KOPT-K1 (cell line): ENCODE data around the gene IL18.
"Not testable (repeated sequence)": the region's sequence is repeated elsewhere in the genome, so short reads cannot be mapped to it uniquely, and the experiment has no call there.

Experiments
- H3K27ac ChIP-seq: fragments of 200-600 bp; sonication (generic); 2 replicates; pipeline ENCODE4 v1.5.1; 2016; ENCODE audit warnings: antibody characterized with exemption, mild to moderate bottlenecking, low read depth, low read length; ENCODE audit not compliant: poor library complexity, severe bottlenecking
- H3K36me3 ChIP-seq: fragments of 200-600 bp; sonication (generic); 2 replicates; pipeline ENCODE4 v1.5.1; 2017; ENCODE audit warnings: antibody characterized with exemption, mild to moderate bottlenecking, low read length, moderate library complexity; ENCODE audit not compliant: insufficient read depth
- H3K9me3 ChIP-seq: fragments of 200-600 bp; sonication (generic); 2 replicates; pipeline ENCODE4 v1.5.1; 2017; ENCODE audit warnings: antibody characterized with exemption, low read length, mild to moderate bottlenecking; ENCODE audit not compliant: insufficient read depth, poor library complexity, severe bottlenecking

IL18 gene

DNA sequence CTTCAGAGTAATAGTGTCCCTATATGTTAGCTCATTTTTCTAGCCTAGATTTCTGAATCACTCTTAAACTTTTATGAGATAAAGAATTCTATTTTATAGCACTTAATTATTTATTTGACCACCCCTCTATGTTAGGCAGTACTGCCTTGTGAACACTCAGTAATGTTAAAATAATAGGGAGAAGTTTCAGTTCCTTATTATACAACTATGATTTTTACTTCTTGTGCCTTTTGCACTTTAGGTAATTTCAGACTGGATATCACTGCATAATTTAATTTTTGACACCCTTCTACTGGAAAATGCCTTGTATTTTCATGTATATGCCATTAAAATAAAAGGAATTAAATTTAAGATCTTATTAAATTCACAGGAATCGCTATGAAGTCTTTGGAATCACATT, 14.5 kb upstream of the IL18 start:
- Histone ChIP-seq H3K36me3 (no peaks in the 10 kb centered on the region), H3K9me3 (no peaks in the 10 kb centered on the region), H3K27ac (no peak overlapping the region)

GRCh38 chr11:112177589-112177988, 13.7 kb upstream of the IL18 start:
- H3K36me3 ChIP-seq, result no peaks in the 10 kb centered on the region
- no peak overlapping the region for H3K27ac ChIP-seq
- H3K9me3 ChIP-seq, result no peaks in the 10 kb centered on the region

DNA sequence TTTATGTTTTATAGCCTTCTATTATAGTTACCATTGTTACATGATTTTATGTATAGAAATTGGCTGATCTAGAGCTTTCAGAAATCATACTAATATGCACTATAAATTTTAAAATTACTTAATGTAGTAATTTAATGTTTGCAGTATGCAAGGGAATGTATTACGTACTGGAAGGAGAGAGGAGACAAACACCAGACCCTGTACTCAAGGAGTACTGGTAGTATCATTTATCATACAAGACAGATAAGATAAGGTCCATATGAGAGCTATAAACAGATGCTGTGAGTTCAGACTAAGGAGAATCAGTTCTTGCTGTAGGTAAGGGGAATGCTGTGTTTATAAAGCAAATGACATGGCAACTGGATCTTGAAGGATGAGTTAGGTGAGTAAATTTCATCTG, 12.2 kb upstream of the IL18 start:
- no peaks in the 10 kb centered on the region for H3K36me3 ChIP-seq
- no peaks in the 10 kb centered on the region for H3K9me3 ChIP-seq
- H3K27ac ChIP-seq, result no peak overlapping the region

GRCh38 chr11:112175599-112175952, 11.7 kb upstream of the IL18 start:
- Histone ChIP-seq H3K9me3 (no peaks in the 10 kb centered on the region), H3K27ac (no peak overlapping the region), H3K36me3 (no peaks in the 10 kb centered on the region)

GRCh38 chr11:112174789-112175598, 11.1 kb upstream of the IL18 start, which contains the start of gene BCO2:
BCO2 (plus strand) TSS chr11:112175512; CDS start chr11:112175602, 90 bp downstream.
- Histone ChIP-seq H3K36me3 (no peaks in the 10 kb centered on the region), H3K27ac (no peak within 1 kb of the TSS), H3K9me3 (no peaks in the 10 kb centered on the region)

- H3K27ac ChIP-seq, result no peak overlapping the region
- H3K36me3 ChIP-seq, result no peaks in the 10 kb centered on the region
- no peaks in the 10 kb centered on the region for H3K9me3 ChIP-seq
Measured at GRCh38 chr11:112173152-112173551, 9.3 kb upstream of the IL18 start.

DNA sequence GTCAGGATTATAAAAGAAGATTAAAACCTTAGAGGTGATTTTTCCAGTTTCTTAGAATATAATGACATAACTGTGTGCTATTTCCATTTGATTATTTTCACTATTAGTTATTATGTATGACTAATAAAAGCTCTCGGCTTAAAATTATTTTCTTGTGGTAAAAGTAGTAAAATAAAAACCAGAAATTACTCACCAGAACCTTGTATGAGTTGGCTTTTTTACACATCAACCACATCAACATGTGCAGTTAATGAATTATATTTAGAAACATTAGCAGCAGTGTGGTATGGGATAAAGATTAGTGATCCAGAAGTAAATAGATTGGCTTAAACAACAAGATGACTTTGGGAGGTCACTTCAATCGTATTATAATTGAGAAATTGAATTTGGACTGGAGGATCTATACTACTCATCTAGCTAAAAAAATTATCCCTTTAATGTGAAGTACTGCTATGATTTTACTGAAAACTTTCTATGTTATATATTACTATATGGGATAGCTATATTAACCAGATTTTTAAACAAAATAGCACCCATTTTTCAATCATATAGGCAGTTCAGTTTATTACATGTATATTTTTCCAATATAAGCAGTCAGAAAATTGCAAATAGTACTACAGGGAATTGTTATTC, 8.6 kb upstream of the IL18 start:
- H3K36me3 ChIP-seq, result no peaks in the 10 kb centered on the region
- no peak overlapping the region for H3K27ac ChIP-seq
- no peaks in the 10 kb centered on the region for H3K9me3 ChIP-seq

GRCh38 chr11:112167145-112167544, 3.3 kb upstream of the IL18 start, which contains the start of gene TEX12:
TEX12 (plus strand) TSS chr11:112167372; CDS start chr11:112169269, 1,897 bp downstream.
- H3K9me3 ChIP-seq, result no peaks in the 10 kb centered on the region
- no peaks in the 10 kb centered on the region for H3K36me3 ChIP-seq
- H3K27ac ChIP-seq, result no peak within 1 kb of the TSS

DNA sequence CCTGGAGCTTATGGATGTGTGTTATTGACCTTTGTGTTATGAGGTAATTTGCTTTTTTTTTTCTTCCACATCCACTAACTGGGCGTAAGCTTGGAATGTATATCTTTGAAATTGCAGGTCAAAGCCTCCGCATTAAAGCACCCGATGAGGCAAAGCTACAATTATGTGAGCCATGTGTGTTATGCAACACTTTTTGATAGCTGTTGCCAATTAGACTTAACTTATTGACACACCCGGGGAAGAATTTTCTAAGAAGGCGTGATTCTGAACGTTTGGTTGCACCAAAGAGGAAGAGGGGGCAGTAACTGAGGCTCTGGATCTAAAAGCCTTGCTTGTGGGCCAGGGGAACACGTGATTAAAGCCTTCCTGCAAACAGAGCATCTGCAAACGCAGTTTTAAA, 2.7 kb upstream of the IL18 start:
- Histone ChIP-seq H3K36me3 (no peaks in the 10 kb centered on the region), H3K9me3 (no peaks in the 10 kb centered on the region), H3K27ac (no peak overlapping the region)

DNA sequence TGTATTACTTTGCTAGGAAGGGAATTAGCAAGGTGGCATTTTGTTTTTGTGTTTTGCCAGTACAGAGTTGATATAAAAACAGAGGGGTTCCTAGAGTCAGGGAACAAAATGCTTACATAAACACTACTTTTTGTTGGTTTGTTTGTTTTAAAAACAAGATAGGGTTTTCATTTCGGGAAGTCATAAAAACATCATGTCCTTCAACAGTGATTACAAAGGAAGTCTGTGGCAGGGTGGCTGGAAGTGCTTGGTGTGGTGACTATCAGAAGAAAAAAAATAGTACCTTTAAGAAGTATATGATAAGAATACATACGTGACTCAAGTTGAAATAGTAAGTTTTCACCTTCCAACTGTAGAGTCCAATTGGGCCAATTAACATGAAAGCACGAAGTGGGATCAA, 1.2 kb upstream of the IL18 start:
- no peaks in the 10 kb centered on the region for H3K36me3 ChIP-seq
- no peak overlapping the region for H3K27ac ChIP-seq
- no peaks in the 10 kb centered on the region for H3K9me3 ChIP-seq

DNA sequence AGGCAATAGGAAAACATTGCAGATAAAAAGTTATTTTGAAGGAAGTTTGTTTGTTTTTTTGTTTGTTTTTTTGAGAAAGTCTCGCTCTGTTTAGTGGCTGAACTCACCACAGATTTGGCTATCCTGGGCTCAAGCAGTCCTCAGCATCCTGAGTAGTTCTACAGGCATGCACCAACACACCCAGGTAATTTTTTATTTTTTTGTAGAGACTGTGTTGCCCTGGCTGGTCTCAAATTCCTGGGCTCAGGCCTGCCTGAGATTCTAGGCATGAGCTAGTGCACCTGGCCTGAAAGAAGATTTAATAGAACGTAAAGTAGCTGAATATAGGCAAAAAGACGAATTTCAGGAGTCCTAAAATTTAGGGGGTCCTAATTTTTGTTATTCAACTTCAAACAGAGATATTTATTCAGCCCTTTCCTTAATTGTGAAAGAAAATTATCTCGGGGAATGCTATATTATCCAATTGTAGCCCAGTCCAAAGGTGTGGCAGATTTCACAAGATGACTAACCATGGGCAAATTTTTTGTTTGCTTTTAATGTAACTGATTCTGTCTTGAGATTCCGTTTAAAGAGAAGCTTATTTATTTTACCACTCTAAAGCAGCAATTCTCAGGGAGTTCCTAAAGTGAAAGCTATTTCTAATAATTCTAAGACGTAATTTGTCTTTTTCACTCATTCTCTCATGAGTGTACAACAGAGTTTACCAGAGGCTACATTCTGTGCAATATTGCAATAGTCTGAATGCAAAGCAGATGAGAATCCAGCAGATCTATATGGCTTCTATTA, 940 bp downstream of the IL18 start:
- no peak overlapping the region for H3K27ac ChIP-seq
- no peaks in the 10 kb centered on the region for H3K9me3 ChIP-seq

DNA sequence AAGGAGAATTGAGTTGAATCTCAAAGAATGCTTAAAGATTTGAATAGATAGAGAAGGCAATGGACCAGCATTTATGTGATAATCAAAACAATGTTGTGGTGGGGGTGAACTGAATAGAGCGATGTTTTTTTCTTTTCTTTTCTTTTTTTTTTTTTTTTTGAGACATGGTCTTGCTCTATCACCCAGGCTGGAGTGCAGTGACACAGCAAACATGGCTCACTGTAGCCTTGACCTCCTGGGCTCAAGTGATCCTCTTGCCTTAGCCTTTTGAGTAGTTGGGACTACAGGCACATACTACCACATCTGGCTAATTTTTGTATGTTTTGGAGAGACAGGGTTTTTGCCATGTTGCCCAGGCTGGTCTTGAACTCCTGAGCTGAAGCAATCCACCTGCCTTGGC, 1.7 kb downstream of the IL18 start:
- H3K27ac ChIP-seq, H3K9me3 ChIP-seq, H3K36me3 ChIP-seq: not testable (repeated sequence)

More for the DNA sequence above, 940 bp downstream of the IL18 start:
- no peaks in the 10 kb centered on the region for H3K36me3 ChIP-seq

GRCh38 chr11:112161012-112161411, 2.9 kb downstream of the IL18 start:
- no peaks in the 10 kb centered on the region for H3K36me3 ChIP-seq
- H3K9me3 ChIP-seq, result no peaks in the 10 kb centered on the region
- no peak overlapping the region for H3K27ac ChIP-seq

- H3K9me3 ChIP-seq, result no peaks in the 10 kb centered on the region
- no peaks in the 10 kb centered on the region for H3K36me3 ChIP-seq
- no peak overlapping the region for H3K27ac ChIP-seq
Measured at GRCh38 chr11:112160091-112160848, 3.6 kb downstream of the IL18 start.
